GM23338 (cell line): ENCODE data around the gene CACNG3.

Source experiments
- CREB1 ChIP-seq: fragments of 250-450 bp; sonication (Bioruptor Pico); IDR thresholded peaks from 2 replicates; pipeline ENCODE4 v1.5.0; 2020; ENCODE audit warnings: low read depth, mild to moderate bottlenecking, moderate library complexity
- CTCF ChIP-seq, 2 experiments: fragments of 200-600 bp in 1 of 2; sonication (generic) in 1 of 2; conservative IDR thresholded peaks; 2 replicates each; pipeline versions ENCODE4 v1.5.1 to v1.6.1; 2016 to 2017; ENCODE audit warnings: antibody characterized with exemption in 2 of 2, low read depth in 2 of 2, mild to moderate bottlenecking in 2 of 2, moderate library complexity in 1 of 2
- ETS1 ChIP-seq: IDR thresholded peaks from 2 replicates; pipeline ENCODE4 v1.6.1; 2016; ENCODE audit warnings: antibody characterized with exemption
- EZH2 ChIP-seq: fragments of 200-600 bp; sonication (generic); IDR thresholded peaks from one replicate; pipeline ENCODE4 v1.8.0; 2017; ENCODE audit warnings: antibody characterized with exemption, mild to moderate bottlenecking, low read depth; ENCODE audit not compliant: unreplicated experiment
- EZH2phosphoT487 ChIP-seq: fragments of 200-600 bp; sonication (generic); IDR thresholded peaks from one replicate; pipeline ENCODE4 v1.8.1; 2018; ENCODE audit warnings: antibody characterized with exemption; ENCODE audit not compliant: unreplicated experiment
- JUNB ChIP-seq: IDR thresholded peaks from one replicate; pipeline ENCODE4 v1.6.1; 2016; ENCODE audit warnings: antibody characterized with exemption; ENCODE audit not compliant: unreplicated experiment
- NANOG ChIP-seq: IDR thresholded peaks from 2 replicates; pipeline ENCODE4 v1.6.1; 2016; ENCODE audit warnings: antibody characterized with exemption, borderline replicate concordance
- POLR2AphosphoS5 ChIP-seq: IDR thresholded peaks from 2 replicates; pipeline ENCODE4 v1.6.1; 2016; ENCODE audit warnings: antibody characterized with exemption, low read depth
- STAT1 ChIP-seq: IDR thresholded peaks from one replicate; pipeline ENCODE4 v1.6.1; 2016; ENCODE audit warnings: antibody characterized with exemption; ENCODE audit not compliant: unreplicated experiment
- TF ChIP-seq, protein P1 (sequence below): IDR thresholded peaks from one replicate; pipeline ENCODE4 v1.6.1; 2018; ENCODE audit warnings: antibody characterized with exemption; ENCODE audit not compliant: unreplicated experiment

GRCh38 chr16:24270721-24271442 is 14.7 kb downstream of the CACNG3 start:
- TF ChIP-seq CTCF (conservative IDR thresholded peaks at IDR 0.05; ENCODE audit: low read depth in 2 of 2) (no peak), EZH2phosphoT487 (no peak), POLR2AphosphoS5 (no peak), EZH2 (no peak), CREB1 (CRISPR knock-in tag) (no peak), STAT1 (no peak), NANOG (no peak), JUNB (no peak), ETS1 (no peak)
- TF ChIP-seq, protein P1, sequence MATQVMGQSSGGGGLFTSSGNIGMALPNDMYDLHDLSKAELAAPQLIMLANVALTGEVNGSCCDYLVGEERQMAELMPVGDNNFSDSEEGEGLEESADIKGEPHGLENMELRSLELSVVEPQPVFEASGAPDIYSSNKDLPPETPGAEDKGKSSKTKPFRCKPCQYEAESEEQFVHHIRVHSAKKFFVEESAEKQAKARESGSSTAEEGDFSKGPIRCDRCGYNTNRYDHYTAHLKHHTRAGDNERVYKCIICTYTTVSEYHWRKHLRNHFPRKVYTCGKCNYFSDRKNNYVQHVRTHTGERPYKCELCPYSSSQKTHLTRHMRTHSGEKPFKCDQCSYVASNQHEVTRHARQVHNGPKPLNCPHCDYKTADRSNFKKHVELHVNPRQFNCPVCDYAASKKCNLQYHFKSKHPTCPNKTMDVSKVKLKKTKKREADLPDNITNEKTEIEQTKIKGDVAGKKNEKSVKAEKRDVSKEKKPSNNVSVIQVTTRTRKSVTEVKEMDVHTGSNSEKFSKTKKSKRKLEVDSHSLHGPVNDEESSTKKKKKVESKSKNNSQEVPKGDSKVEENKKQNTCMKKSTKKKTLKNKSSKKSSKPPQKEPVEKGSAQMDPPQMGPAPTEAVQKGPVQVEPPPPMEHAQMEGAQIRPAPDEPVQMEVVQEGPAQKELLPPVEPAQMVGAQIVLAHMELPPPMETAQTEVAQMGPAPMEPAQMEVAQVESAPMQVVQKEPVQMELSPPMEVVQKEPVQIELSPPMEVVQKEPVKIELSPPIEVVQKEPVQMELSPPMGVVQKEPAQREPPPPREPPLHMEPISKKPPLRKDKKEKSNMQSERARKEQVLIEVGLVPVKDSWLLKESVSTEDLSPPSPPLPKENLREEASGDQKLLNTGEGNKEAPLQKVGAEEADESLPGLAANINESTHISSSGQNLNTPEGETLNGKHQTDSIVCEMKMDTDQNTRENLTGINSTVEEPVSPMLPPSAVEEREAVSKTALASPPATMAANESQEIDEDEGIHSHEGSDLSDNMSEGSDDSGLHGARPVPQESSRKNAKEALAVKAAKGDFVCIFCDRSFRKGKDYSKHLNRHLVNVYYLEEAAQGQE, result no peak
